Stimulated activated CD8-positive, alpha-beta memory T cell treated with anti-CD3 and anti-CD28 coated beads, Interleukin-12 subunit alpha, Interleukin-12 subunit beta, amount 100 ng/mL, for 24 hours (primary cell): Measurements from ENCODE around the gene HPS5.
"Not testable (repeated sequence)": the region's sequence is repeated elsewhere in the genome, so short reads cannot be mapped to it uniquely, and the experiment has no call there.

Source experiments
- DNase-seq: peaks from one replicate; pipeline ENCODE4 v3.0.0-alpha.2; 2020; ENCODE audit errors: extremely low read depth

Gene HPS5

DNA sequence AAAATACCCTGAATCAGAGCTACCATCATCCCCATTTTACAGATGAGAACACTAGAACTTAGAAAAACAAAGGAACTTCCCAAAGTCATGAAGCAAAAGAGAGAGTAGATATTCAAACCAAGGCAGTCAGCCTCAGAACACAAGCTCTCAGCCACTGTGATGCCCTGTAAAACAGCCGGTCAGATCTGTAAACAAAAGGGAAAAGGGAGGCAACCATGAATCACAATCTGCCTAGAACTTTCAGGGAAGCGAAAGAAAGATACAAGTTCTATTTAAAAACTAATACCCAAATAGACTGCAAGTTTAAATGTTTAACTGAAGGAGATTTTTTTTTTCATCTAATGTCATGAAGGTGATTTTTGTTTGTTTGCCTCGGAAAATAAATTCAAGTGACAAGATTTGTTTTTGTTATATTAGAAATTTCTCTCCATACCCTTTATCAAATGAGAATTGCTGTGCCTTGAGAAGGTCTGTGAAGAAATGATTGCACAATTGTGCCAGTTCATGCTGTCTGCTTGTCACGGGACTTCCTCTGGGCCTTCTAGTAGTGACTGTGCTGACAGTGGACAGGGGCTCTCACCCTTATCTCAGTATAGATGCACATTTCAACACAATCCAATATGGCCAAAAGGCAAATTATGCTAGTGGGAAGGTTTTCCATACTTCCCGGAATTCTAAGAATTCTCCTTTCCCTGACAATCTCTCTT lies 44.2 kb downstream of the HPS5 start:
- no peak for DNase-seq

DNA sequence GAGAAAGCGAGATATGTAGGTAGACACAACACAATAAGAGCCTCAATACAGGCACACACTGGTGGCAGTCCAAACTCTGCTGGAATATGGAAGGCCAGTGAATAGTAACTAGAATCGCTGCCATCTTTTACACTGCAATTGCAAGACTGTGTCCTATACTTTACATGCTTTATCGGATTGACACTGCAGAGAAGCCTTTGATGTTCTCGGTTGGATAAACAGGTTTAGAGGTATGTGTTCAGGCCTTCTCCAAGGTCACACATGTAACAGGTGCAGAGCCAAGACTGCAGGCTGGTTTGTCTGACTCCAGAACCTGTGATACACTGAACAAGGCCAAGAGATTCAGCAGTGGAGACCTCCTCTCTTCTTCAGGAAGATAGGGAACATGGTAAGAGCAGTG lies 50.7 kb downstream of the HPS5 start:
- no peak for DNase-seq

DNA sequence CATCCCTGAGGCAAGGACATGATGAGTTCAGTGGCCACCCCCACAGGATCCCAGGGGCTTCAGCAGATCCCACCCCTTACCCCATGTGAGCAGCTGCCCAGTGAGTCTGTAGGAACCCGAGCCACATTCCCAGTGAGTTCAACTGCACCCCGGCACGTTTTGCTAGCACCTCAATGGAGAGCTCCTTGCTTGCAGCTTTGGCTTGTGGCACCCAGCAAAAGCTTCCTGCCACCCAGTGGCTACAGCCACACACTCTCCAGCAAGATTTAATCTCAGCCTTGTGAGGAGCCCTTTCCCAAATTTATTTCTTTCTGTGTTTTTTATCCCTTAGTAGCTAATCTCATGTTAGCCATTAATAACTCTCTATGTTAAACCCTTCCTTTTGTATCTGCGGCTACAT lies 51.8 kb downstream of the HPS5 start:
- no peak for DNase-seq

DNA sequence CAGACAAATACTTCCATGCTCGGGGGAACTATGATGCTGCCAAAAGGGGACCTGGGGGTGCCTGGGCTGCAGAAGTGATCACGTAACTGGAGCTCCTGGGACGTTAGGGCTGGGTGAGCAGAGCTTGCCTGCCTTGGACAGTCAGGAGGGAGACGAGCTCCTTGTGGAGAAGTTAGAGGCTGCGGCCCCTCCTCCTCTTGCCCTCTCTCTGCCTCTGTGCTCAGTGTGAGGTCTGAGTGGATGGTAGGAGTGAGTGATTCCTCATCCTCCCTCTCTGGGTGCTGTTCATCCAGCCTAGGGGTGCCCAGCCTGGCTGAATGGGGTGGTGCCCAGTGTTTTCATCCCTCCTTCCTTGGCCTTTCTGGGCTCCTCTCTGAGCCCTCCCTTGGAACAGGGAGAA lies 52.7 kb downstream of the HPS5 start:
- not testable (repeated sequence) for DNase-seq

DNA sequence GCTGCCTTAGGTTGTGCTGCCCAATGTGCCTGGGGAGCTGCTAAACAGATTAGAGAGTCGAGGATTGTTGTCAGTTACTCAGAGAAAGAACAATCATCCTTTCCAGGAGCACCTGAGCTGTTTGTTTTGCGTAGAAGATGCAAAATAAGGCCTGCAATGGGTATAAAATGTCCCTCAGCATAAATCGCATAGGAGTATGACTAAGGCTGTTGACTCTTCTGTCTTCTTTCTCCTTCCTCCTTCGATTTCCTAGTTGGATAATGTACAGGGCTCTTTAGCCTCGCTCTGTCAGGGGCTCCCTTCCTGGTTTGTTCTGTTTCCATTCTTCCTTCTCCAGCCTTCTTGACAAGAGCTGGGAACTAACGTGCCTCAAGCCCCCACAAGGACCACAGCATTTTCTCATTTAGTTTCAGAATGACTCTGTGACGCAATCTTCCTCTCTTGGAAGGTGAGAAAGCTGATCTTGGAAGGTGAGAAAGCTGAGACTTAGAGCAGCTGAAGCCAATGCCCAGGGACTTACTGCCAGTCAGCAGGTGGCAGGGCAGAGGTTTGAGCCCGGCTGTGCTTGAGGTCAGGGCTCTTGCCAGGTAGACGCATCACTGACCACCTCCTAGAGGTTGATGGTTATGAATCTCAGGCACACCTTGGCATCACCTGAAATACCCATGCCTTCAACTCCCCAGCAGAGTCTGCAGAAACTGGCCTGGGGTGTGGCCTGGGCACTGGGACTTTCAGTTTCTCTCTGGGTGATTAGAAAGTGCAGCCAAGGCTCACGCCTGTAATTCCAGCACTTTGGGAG lies 54.4 kb downstream of the HPS5 start:
- not testable (repeated sequence) for DNase-seq

DNA sequence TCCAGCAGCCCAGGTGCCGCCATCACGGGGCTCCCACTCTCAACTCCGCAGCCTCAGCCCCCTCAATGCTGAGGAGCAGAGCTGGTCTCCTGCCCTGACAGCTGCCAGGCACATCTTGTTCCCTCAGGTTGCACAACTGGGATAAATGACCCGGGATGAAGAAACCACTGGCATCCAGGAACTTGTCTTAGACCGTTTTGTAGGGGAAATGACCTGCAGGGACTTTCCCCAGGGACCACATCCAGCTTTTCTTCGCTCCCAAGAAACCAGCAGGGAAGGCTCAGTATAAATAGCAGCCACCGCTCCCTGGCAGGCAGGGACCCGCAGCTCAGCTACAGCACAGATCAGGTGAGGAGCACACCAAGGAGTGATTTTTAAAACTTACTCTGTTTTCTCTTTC lies 56.0 kb downstream of the HPS5 start, which contains the start of gene SAA1:
TSS of gene SAA1 (plus strand) at position 316 of the 400 bp plus-strand sequence. CDS start 624 bp downstream, outside the sequence.
- no peak for DNase-seq

DNA sequence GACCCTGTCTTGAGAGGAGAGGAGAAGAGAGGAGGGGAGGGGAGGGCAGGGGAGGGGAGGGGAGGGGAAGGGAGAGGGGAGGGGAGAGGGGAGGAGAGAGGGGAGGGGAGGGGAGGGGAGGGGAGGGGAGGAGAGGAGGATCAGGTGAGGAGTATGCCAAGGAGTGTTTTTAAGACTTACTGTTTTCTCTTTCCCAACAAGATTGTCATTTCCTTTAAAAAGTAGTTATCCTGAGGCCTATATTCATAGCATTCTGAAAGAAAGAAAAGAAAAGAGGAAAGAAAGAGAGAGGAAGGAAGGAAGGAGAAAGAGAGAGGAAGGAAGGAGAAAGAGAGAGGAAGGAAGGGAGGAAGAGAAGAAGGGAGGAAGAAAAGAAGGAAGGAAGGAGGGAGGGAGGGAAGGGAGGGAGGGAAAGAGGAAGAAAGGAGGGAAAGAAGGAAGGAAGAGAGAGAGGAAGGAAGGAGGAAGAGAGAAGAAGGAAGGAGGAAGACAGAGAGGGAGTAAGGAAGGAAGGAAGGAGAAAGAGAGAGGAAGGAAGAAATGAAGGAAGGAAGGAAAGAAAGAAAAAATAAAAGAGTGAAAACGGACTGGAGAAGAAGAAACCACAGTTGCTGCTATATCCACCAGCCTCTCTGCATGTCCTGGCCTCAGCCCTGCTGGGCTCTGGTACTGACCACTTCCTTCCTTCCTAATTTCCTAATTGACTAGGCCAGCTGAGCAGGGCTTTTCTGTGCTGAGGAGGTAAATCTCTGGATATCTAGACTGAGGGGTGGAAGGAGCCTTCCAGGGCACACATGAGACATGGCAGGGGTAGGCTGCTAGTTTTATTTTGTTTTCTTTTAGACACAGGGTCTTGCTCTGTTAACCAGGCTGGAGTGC lies 57.0 kb downstream of the HPS5 start:
- DNase-seq, result no peak

DNA sequence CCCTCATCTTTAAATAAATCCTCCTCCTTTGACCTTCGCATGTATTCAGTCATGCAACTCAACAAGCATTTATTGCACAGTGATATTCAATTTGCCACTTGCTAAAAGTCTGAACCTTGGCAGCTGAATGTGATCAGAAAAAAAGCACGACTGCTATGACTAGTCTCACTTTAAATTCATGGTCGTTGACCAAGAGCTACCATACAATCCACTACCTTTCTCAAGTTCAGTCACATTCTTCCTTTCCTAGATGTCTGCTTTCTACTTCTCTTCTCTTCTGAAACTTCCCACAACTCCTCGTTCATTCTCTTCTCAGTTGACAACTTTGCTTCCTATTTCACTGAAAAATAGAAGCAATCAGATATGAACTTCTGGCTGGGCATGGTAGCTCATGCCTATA lies 57.9 kb downstream of the HPS5 start:
- DNase-seq, result no peak

DNA sequence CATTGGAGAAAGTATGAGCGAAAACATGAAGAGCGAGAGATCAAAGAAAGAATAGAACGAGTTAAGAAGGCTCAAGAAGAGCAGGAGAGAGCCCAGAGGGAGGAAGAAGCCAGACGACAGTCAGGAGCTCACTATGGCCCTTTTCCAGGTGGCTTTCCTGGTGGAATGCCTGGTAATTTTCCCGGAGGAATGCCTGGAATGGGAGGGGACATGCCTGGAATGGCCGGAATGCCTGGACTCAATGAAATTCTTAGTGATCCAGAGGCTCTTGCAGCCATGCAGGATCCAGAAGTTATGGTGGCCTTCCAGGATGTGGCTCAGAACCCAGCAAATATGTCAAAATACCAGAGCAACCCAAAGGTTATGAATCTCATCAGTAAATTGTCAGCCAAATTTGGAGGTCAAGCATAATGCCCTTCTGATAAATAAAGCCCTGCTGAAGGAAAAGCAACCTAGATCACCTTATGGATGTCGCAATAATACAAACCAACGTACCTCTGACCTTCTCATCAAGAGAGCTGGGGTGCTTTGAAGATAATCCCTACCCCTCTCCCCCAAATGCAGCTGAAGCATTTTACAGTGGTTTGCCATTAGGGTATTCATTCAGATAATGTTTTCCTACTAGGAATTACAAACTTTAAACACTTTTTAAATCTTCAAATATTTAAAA lies 59.1 kb downstream of the HPS5 start:
- DNase-seq, result not testable (repeated sequence)

DNA sequence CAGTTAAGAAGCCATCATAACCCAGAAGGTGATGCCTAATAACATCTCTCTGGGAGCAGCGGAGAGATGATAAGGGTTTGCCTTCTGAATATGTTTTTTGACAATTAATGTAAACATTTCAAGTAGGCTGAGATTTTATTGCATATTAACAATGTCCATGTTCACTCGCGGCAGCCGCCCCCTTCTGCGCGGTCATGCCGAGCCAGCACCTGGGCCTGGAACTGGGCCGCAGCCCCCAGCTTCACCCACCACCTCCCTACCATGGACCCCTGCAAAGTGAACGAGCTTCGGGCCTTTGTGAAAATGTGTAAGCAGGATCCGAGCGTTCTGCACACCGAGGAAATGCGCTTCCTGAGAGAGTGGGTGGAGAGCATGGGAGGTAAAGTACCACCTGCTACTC lies 60.2 kb downstream of the HPS5 start:
- no peak for DNase-seq

DNA sequence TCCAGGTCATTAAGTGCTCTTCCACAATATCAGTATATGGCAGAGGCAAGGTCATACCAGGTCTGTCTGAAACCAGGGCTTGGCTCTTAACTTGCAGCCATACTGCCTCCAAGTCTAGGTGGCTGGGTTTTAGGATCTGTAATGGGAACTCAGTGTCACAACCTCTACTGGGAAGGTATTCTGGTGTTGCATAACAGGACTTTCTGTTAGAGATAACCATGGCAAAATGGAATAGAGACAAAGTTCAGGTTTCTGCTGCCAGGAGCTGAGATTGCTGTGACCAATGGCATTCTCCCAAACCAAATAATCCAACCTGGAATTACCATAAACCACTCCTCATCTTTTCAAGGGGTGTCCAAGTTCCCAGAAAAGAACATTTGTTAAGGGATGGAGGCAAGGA lies 62.7 kb downstream of the HPS5 start:
- DNase-seq, result no peak

DNA sequence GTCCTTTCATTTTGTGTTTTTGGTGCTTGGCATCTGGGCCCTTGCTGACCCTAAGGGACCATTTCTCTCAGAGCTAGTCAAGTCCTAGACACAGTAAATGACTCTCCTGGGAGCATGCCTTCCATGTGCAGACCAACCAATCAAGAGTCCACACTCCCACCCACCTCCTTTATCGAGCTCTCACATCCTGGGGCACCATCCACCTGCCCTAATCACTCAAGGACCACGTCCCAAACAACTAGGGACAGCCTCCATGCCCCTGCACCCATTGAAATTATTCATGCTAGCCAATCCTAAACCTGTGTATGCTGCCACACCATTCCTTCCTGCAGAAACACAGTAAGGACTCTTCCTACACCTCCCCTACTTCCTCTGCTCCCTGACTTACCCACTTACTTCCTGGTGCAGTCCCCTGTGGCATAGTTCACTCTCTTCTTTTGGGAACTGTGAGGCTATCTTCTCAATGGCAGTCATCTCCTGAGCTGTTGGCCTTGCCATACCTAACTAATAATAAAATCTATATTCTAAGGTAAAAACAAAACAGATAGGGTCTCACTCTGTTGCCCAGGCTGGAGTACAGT lies 67.1 kb downstream of the HPS5 start:
- DNase-seq, result no peak

DNA sequence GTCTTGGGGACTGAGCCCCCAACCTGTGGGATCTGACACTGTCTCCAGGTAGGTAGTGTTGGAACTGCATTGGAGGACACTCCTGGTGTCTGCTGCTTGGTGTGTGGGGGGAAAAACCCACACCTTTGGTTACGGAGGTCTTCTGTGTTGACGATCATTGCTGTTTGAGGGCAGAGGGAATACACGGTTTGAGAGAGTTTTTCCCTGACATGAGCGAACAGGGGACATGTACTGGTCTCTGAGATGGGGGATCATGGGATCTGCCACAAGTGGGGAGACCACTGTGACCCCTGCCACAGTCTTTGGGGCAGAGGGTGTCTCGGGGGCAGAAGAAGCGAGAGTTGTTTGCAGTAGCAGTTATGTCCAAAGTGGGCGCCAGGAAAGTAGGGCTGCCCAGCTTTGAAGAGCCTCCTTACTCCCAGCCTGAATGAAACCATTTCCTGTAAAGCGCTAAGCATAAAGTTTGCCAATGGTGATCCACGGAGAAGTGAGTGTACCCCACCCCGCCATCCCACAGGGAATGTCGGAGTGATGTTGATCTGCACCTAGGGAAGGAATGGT lies 68.1 kb downstream of the HPS5 start:
- no peak for DNase-seq

DNA sequence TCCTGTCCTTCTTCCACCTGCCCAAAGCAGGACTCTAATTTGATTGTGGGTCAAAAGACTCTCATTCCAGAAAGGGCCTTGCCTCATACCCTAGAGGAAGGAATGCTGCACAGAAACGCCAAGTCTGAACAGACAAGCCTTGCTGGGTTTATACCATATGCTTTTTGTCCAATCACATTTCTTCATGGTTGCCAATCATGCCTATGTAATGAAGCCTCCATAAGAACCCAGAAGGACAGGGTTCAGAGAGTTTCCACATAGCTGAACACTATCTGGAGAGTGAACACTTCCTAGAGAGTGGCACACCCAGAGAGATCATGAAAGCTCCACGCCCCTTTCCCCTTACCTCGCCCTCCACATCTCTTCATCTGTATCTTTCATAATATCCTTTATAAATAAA lies 68.7 kb downstream of the HPS5 start:
- no peak for DNase-seq

DNA sequence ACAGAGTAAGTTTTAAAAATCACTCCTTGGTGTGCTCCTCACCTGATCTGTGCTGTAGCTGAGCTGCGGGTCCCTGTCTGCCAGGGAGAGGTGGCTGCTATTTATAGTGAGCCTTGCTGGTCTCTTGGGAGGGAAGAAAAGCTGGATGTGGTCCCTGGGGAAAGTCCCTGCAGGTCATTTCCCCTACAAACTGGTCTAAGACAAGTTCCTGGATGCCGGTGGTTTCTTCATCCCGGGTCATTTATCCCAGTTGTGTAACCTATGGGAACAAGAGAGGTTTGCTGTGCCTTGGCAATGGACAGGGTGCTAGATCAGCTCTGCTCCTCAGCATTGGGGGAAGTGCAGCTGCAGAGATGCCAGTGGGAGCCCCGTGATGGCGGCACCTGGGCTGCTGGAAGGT lies 73.4 kb downstream of the HPS5 start, which contains the start of gene SAA2:
TSS of gene SAA2 (minus strand) at position 108 of the 400 bp plus-strand sequence. CDS start 657 bp downstream, outside the sequence.
- DNase-seq, result no peak

DNA sequence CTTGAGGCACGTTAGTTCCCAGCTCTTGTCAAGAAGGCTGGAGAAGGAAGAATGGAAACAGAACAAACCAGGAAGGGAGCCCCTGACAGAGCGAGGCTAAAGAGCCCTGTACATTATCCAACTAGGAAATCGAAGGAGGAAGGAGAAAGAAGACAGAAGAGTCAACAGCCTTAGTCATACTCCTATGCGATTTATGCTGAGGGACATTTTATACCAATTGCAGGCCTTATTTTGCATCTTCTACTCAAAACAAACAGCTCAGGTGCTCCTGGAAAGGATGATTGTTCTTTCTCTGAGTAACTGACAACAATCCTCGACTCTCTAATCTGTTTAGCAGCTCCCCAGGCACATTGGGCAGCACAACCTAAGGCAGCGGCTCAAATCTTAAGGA lies 74.8 kb downstream of the HPS5 start:
- DNase-seq, result not testable (repeated sequence)

DNA sequence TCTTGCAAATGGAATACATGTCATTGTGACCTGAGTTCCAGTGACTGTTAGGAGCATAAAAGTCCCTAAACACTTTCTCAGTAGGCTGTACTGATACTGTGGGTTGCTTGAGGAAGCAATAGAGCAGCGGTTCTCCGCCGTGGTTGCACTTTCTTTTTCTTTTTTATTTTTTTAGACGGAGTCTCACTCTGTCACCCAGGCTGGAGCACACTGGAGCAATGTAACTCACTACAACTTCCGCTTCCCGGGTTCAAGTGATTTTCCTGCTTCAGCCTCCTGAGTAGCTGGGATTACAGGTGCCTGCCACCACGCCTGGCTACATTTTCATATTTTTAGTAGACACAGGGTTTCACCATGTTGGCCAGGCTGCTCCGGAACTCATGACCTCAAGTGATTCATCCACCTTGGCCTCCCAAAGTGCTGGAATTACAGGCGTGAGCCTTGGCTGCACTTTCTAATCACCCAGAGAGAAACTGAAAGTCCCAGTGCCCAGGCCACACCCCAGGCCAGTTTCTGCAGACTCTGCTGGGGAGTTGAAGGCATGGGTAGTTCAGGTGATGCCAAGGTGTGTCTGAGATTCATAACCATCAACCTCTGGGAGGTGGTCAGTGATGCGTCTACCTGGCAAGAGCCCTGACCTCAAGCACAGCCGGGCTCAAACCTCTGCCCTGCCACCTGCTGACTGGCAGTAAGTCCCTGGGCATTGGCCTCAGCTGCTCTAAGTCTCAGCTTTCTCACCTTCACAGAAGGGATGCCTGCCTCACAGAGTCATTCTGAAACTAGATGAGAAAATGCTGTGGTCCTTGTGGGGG lies 75.4 kb downstream of the HPS5 start:
- DNase-seq, result not testable (repeated sequence)

DNA sequence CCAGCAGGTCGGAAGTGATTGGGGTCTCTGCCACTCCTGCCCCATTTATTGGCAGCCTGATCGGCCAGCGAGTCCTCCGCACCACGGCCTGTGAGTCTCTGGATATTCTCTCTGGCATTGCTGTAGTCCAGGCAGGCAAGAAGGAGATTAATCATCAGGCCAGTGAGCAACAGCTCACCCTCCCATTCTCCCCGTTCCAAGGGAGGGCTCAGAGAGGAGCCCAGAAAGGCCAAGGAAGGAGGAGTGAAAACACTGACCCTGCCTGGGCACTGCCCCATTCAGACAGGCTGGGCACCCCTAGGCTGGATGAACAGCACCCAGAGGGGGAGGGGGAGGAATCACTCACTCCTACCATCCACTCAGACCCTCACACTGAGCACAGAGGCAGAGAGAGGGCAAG lies 76.5 kb downstream of the HPS5 start:
- DNase-seq, result no peak

DNA sequence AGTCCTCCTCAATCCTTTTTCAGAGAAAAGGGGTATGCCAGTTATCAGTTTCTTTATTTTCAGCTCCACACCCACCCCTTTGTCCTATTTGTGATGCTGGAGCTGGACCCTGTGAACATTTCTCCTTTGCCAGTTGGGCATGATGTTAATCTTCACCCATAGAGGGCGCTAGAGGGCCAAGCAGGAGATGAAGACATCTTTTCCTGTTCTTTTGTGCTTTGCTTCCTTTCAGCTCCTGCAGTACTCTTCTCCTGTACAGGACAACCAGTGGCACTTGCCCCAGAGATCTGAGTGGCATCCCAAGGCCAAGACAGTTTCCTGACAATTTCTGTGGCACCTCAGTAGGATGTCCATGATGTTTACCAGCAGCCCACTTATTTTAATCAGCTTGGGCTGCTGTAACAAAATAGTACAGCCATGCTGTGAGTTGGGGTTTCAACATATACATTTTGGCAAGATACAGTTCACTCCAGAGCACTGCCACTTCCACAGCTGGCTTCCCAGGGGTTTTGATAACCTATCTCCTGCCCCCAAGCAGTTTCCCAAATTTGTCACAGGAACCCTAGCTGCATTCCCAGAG lies 78.1 kb downstream of the HPS5 start:
- no peak for DNase-seq

DNA sequence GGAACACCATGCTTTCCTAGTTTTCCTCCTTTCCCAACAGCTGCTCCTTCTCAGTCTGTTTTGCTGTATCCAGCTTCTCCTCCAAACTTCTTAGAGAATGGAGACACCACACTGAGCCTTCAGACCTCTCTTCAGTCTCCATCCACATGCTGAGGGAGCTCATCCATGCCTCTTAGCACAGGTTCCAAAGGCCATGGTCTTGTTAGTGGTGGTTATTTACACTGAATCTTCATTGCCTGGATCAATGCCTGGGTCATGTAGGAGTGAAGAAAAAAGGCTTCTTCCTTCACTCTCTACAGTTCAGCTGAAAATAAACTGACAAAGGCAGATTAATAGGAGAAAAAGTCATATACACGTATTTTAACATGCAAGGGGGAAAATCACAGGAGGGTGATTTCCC lies 82.3 kb downstream of the HPS5 start:
- DNase-seq, result no peak
